ENCODE results near the gene KIAA0319L.

The KIAA0319L gene

GRCh38 chr1:35535243-35535642, 22.0 kb downstream of the KIAA0319L start:
- DNase-seq = no peak

- DNase-seq = no peak
Measured at GRCh38 chr1:35533586-35533985, 23.6 kb downstream of the KIAA0319L start.

- DNase-seq = no peak
Measured at GRCh38 chr1:35532497-35533223, 24.5 kb downstream of the KIAA0319L start.

- DNase-seq = no peak
Measured at GRCh38 chr1:35531368-35531767, 25.8 kb downstream of the KIAA0319L start.

GRCh38 chr1:35530946-35531345, 26.3 kb downstream of the KIAA0319L start:
- no peak for DNase-seq

- no peak for DNase-seq
Measured at GRCh38 chr1:35530168-35530567, 27.0 kb downstream of the KIAA0319L start.

- DNase-seq = no peak
Measured at GRCh38 chr1:35524106-35524505, 33.1 kb downstream of the KIAA0319L start.

- no peak for DNase-seq
Measured at GRCh38 chr1:35519432-35519831, 37.8 kb downstream of the KIAA0319L start.

GRCh38 chr1:35518183-35518582, 39.0 kb downstream of the KIAA0319L start:
- DNase-seq = no peak

GRCh38 chr1:35511305-35511704, 45.9 kb downstream of the KIAA0319L start:
- DNase-seq = no peak

- DNase-seq = peak; percentile 64
Measured at GRCh38 chr1:35509558-35509957, 47.6 kb downstream of the KIAA0319L start.

GRCh38 chr1:35507947-35508346, 49.3 kb downstream of the KIAA0319L start:
- DNase-seq = no peak

- DNase-seq = no peak
Measured at GRCh38 chr1:35506960-35507912, 50.0 kb downstream of the KIAA0319L start.

- DNase-seq = no peak
Measured at GRCh38 chr1:35505911-35506798, 51.0 kb downstream of the KIAA0319L start.

- DNase-seq = no peak
Measured at GRCh38 chr1:35502242-35502641, 55.0 kb downstream of the KIAA0319L start.

GRCh38 chr1:35500439-35500838, 56.8 kb downstream of the KIAA0319L start:
- DNase-seq = no peak

- peak; percentile 97 for DNase-seq
Measured at GRCh38 chr1:35499652-35500176, 57.5 kb downstream of the KIAA0319L start.

GRCh38 chr1:35499231-35499630, 58.0 kb downstream of the KIAA0319L start:
- peak; percentile 71 for DNase-seq

GRCh38 chr1:35497571-35497970, 59.6 kb downstream of the KIAA0319L start:
- DNase-seq = no peak

GRCh38 chr1:35490250-35490649, 67.0 kb downstream of the KIAA0319L start:
- no peak for DNase-seq

- no peak for DNase-seq
Measured at GRCh38 chr1:35488336-35488735, 68.9 kb downstream of the KIAA0319L start.

GRCh38 chr1:35486858-35487408, 70.3 kb downstream of the KIAA0319L start:
- DNase-seq = no peak

Data from NCI-H82 (cell line).